Astrocyte (in vitro differentiated cells and primary cell): Measurements from ENCODE around the gene CACHD1. TPM values are rescaled to one million over a fixed set of nuclear protein-coding genes. Genes with fewer than 3 reads are reported as not detected.

Experiments used
- DNase-seq: peaks from one replicate; pipeline ENCODE4 v3.0.0-alpha.2; 2010; ENCODE audit warnings: low read depth
- FAIRE-seq: peaks from 2 replicates; lab custom pipeline; 2011; peaks lifted over from hg19 to GRCh38; lab: Jason Lieb, UNC
- H2AFZ ChIP-seq: 2 replicates; pipeline ENCODE4 v1.6.0; 2012; ENCODE audit warnings: low read depth, low read length, inconsistent platforms
- H3K27ac ChIP-seq: 2 replicates; pipeline ENCODE4 v1.5.1; 2011; ENCODE audit warnings: low read depth, low read length, inconsistent platforms
- H3K27me3 ChIP-seq: 2 replicates; pipeline ENCODE4 v1.6.0; 2011; ENCODE audit warnings: low read length, inconsistent platforms; ENCODE audit not compliant: insufficient read depth
- H3K36me3 ChIP-seq: 2 replicates; pipeline ENCODE4 v1.5.1; 2011; ENCODE audit warnings: low read length, inconsistent platforms; ENCODE audit not compliant: insufficient read depth
- H3K4me1 ChIP-seq: 2 replicates; pipeline ENCODE4 v1.5.1; 2011; ENCODE audit warnings: low read length, inconsistent platforms; ENCODE audit not compliant: insufficient read depth
- H3K4me2 ChIP-seq: 2 replicates; pipeline ENCODE4 v1.6.0; 2012; ENCODE audit warnings: low read length, inconsistent platforms
- H3K4me3 ChIP-seq: 2 replicates; pipeline ENCODE4 v1.5.1; 2011; ENCODE audit warnings: low read depth, mild to moderate bottlenecking, low read length, inconsistent platforms; ENCODE audit not compliant: insufficient read depth
- H3K79me2 ChIP-seq: 2 replicates; pipeline ENCODE4 v1.6.0; 2012; ENCODE audit warnings: mild to moderate bottlenecking, low read length, inconsistent platforms; ENCODE audit not compliant: insufficient read depth
- H3K9ac ChIP-seq: 2 replicates; pipeline ENCODE4 v1.6.0; 2012; ENCODE audit warnings: mild to moderate bottlenecking, low read length, inconsistent platforms
- H3K9me3 ChIP-seq: 2 replicates; pipeline ENCODE4 v1.5.1; 2012; ENCODE audit warnings: low read depth, mild to moderate bottlenecking, low read length, inconsistent platforms; ENCODE audit not compliant: insufficient read depth
- H4K20me1 ChIP-seq: 2 replicates; pipeline ENCODE4 v1.6.0; 2012; ENCODE audit warnings: low read length, inconsistent platforms; ENCODE audit not compliant: insufficient read depth
- H3K27ac Mint-ChIP-seq: one replicate; pipeline ENCODE4 v1.8.0; 2021; ENCODE audit warnings: mild to moderate bottlenecking, mixed read lengths; ENCODE audit not compliant: unreplicated experiment
- H3K27me3 Mint-ChIP-seq: one replicate; pipeline ENCODE4 v1.8.0; 2021; ENCODE audit warnings: low read depth, mixed read lengths; ENCODE audit not compliant: unreplicated experiment
- H3K36me3 Mint-ChIP-seq: one replicate; pipeline ENCODE4 v1.8.0; 2021; ENCODE audit warnings: low read depth, mixed read lengths; ENCODE audit not compliant: unreplicated experiment
- H3K4me1 Mint-ChIP-seq: one replicate; pipeline ENCODE4 v1.8.0; 2021; ENCODE audit warnings: low read depth, mixed read lengths; ENCODE audit not compliant: unreplicated experiment
- H3K4me3 Mint-ChIP-seq: one replicate; pipeline ENCODE4 v1.8.0; 2021; ENCODE audit warnings: mild to moderate bottlenecking, moderate library complexity, mixed read lengths; ENCODE audit not compliant: unreplicated experiment
- H3K9me3 Mint-ChIP-seq: one replicate; pipeline ENCODE4 v1.8.0; 2021; ENCODE audit warnings: mild to moderate bottlenecking, mixed read lengths; ENCODE audit not compliant: unreplicated experiment
- EZH2 ChIP-seq: IDR thresholded peaks from 2 replicates; pipeline ENCODE4 v1.6.1; 2012; ENCODE audit warnings: mild to moderate bottlenecking, low read length, inconsistent platforms; ENCODE audit not compliant: insufficient read depth
- total RNA-seq: library from RNA; stranded (reverse); gene quantifications from 2 replicates; pipeline ENCODE4 v1.2.1, GENCODE V29; 2021
- TF ChIP-seq, protein P1 (sequence below): IDR thresholded peaks from 2 replicates; pipeline ENCODE4 v1.5.1; 2011; ENCODE audit warnings: low read depth, mild to moderate bottlenecking, inconsistent platforms, low read length, moderate library complexity; ENCODE audit not compliant: insufficient read depth

CACHD1 gene
- total RNA-seq, 1 donor from 2014 or later: 21.2 TPM

DNA sequence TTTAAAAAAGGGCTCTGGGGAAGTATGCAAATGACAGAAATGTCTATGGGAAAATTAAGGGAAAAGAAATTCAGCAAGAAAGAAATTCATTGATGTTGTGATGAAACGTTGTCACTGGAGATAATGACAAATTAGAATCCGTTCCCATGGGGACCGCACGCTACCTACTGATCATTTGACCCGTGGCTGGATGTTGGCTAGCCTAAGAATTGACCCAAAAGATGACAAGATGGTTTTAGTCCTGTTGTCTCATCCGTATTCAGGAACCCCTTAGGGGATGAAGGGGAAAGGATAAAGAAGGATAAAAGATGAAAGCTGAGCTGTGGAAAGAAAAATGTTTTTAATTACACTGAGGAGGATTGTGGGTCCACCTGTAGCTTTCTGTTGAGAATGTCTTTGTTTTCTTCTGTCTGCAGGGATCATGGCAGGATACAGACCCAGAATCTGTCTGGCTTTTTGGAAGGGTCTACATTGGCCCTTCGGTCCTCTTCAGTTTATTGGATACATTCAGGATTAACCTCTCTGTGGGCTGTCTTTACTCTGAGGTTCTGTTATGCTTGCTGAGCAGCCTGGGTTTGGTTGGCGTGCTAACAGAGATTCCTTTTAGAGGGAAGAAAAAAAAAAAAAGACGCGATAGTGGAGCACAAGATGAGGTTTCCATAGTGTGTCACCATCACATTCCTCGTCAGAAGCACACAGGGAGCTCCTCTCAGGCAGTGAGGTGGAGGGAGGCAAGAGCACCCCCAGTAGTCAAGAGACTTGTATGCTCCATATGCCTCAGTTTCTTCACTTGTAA lies 106.2 kb downstream of the CACHD1 start:
- H3K4me3 Mint-ChIP-seq: no peak overlapping the region
- Histone ChIP-seq H2AFZ (no peak overlapping the region), H3K36me3 (no peaks in the 10 kb centered on the region), H3K27me3 (no peaks in the 10 kb centered on the region), H3K79me2 (no peaks in the 10 kb centered on the region), H3K27ac (no peak overlapping the region), H3K9ac (no peak overlapping the region), H3K4me2 (no peak overlapping the region), H4K20me1 (no peaks in the 10 kb centered on the region), H3K9me3 (no peaks in the 10 kb centered on the region), H3K4me3 (no peak overlapping the region), H3K4me1 (no peaks in the 10 kb centered on the region)
- H3K27me3 Mint-ChIP-seq: no peaks in the 10 kb centered on the region
- FAIRE-seq (no peak), DNase-seq (peak; percentile 9)
- no peaks in the 10 kb centered on the region for H3K9me3 Mint-ChIP-seq
- TF ChIP-seq, protein P1, sequence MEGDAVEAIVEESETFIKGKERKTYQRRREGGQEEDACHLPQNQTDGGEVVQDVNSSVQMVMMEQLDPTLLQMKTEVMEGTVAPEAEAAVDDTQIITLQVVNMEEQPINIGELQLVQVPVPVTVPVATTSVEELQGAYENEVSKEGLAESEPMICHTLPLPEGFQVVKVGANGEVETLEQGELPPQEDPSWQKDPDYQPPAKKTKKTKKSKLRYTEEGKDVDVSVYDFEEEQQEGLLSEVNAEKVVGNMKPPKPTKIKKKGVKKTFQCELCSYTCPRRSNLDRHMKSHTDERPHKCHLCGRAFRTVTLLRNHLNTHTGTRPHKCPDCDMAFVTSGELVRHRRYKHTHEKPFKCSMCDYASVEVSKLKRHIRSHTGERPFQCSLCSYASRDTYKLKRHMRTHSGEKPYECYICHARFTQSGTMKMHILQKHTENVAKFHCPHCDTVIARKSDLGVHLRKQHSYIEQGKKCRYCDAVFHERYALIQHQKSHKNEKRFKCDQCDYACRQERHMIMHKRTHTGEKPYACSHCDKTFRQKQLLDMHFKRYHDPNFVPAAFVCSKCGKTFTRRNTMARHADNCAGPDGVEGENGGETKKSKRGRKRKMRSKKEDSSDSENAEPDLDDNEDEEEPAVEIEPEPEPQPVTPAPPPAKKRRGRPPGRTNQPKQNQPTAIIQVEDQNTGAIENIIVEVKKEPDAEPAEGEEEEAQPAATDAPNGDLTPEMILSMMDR: no peak
- TF ChIP-seq EZH2: no peak
- peaks cover 50% of the 10 kb centered on the region for H3K4me1 Mint-ChIP-seq
- H3K36me3 Mint-ChIP-seq: no peaks in the 10 kb centered on the region
- H3K27ac Mint-ChIP-seq: peak overlapping the region; percentile 62

DNA sequence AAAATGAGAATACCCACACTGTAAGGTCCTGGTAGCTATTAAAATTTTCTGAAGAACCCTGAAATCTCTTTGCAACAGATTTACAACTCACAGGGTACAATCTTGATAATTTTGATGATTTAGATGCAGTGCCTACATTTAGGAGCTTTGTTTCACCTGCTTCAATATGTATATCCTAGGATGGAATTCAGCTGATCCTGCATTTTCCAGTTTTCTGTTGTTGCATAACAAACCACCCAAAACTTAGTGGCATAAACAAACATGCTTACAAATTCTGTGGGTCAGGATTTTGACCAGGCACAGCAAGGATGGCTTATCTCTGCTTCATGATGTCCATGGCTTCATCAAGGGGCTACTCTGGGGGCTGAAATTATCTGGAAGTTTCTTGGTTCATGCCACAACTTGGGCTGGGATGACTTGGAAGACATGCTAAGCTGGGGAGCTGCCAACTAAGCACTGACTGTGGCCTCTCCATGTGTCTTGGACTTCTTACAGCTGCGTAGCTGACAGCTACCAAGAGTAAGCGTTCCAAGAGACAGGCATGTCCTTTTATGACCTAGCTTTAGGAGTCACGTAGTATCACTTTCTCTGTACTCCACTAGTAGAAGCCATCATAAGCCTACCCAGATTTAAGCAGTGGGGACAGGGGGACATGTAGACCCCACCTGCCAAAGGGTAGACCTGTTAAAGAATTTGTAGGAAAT lies 108.5 kb downstream of the CACHD1 start:
- H3K4me2 ChIP-seq: no peak overlapping the region
- TF ChIP-seq EZH2: no peak
- TF ChIP-seq, protein P1: no peak

More for the DNA sequence above, 108.5 kb downstream of the CACHD1 start:
- H3K79me2 ChIP-seq: no peaks in the 10 kb centered on the region
- Mint-ChIP-seq H3K4me3 (no peak overlapping the region), H3K4me1 (peaks cover 28% of the 10 kb centered on the region), H3K27ac (no peak overlapping the region), H3K9me3 (no peaks in the 10 kb centered on the region), H3K27me3 (no peaks in the 10 kb centered on the region), H3K36me3 (no peaks in the 10 kb centered on the region)
- H3K9ac ChIP-seq: no peak overlapping the region
- no peak overlapping the region for H2AFZ ChIP-seq
- no peak overlapping the region for H3K27ac ChIP-seq
- no peak for DNase-seq
- H4K20me1 ChIP-seq: no peaks in the 10 kb centered on the region
- H3K4me3 ChIP-seq: no peak overlapping the region
- H3K27me3 ChIP-seq: no peaks in the 10 kb centered on the region
- H3K4me1 ChIP-seq: no peaks in the 10 kb centered on the region
- FAIRE-seq: no peak
- no peaks in the 10 kb centered on the region for H3K36me3 ChIP-seq
- no peaks in the 10 kb centered on the region for H3K9me3 ChIP-seq
